Transverse colon (tissue), 4 donors: ENCODE results near the gene EML1. TPM values are rescaled to one million over a fixed set of nuclear protein-coding genes. Genes with fewer than 3 reads are reported as not detected.

Experiments used
- DNase-seq: peaks from one replicate; pipeline ENCODE4 v3.0.0-alpha.2; 2019
- H3K27ac ChIP-seq, 4 donors: fragments of 200-600 bp; sonication (generic); 2 replicates each; pipeline ENCODE4 v1.5.1; 2016 to 2018; ENCODE audit warnings: inconsistent platforms in 4 of 4
- H3K27me3 ChIP-seq: fragments of 200-600 bp; sonication (generic); 2 replicates; pipeline ENCODE4 v1.5.1; 2017; ENCODE audit warnings: inconsistent platforms
- H3K36me3 ChIP-seq, 4 donors: fragments of 200-600 bp; sonication (generic); 2 replicates each; pipeline ENCODE4 v1.5.1; 2017 to 2019; ENCODE audit warnings: inconsistent platforms in 4 of 4
- H3K4me1 ChIP-seq, 4 donors: fragments of 200-600 bp; sonication (generic); 2 replicates each; pipeline ENCODE4 v1.5.1; 2017 to 2020; ENCODE audit warnings: inconsistent platforms in 4 of 4
- H3K4me3 ChIP-seq, 4 donors: fragments of 200-600 bp; sonication (generic); 1 replicate in 1 of 4; 2 replicates in 3 of 4; pipeline versions ENCODE4 v1.5.1 to v1.6.1; 2017 to 2019; ENCODE audit warnings: inconsistent platforms in 4 of 4
- H3K9me3 ChIP-seq, 2 donors: fragments of 200-600 bp; sonication (generic); 2 replicates each; pipeline ENCODE4 v1.5.1; 2017 to 2019; ENCODE audit warnings: inconsistent platforms in 2 of 2
- CTCF ChIP-seq, 5 experiments: fragments of 200-600 bp in 3 of 5; fragments of 450-650 bp in 2 of 5; sonication (generic) in 3 of 5; IDR thresholded peaks; 1 replicate in 2 of 5; 2 replicates in 3 of 5; pipeline ENCODE4 v1.5.1; 2016 to 2017; ENCODE audit warnings: antibody characterized with exemption in 5 of 5, inconsistent platforms in 3 of 5, mild to moderate bottlenecking in 2 of 5, moderate library complexity in 1 of 5
- EP300 ChIP-seq: sonication (generic); formaldehyde crosslinking; IDR thresholded peaks from one replicate; pipeline ENCODE4 v1.6.1; 2017; ENCODE audit warnings: antibody characterized with exemption, low read depth
- POLR2A ChIP-seq: fragments of 450-650 bp; IDR thresholded peaks from one replicate; pipeline ENCODE4 v1.6.1; 2016; ENCODE audit warnings: antibody characterized with exemption, mild to moderate bottlenecking, moderate library complexity
- POLR2AphosphoS5 ChIP-seq, 3 donors: sonication (generic); formaldehyde crosslinking; IDR thresholded peaks; one replicate each; pipeline ENCODE4 v1.6.1; 2016; ENCODE audit warnings: antibody characterized with exemption in 3 of 3
- WGBS, 2 donors: methylation state at CpG; one replicate each; pipeline ENCODE4 v1.1.5; 2018; ENCODE audit warnings: low coverage in 1 of 2; 5-methylcytosine and 5-hydroxymethylcytosine counted together
- in situ Hi-C, 4 donors: fragments of 200-750 bp; cut with MboI; loops; one replicate each; pipeline versions ENCODE4 v1.15.0 to v1.15.1; 2017; ENCODE audit warnings: low sequenced_read_pairs in 3 of 4, low pct_ligation_motif_present in 1 of 4, low pct_unique_long_range_greater_than_20kb in 1 of 4
- intact Hi-C: fragments of 100-400 bp; cut with DNase I; formaldehyde crosslinking; loops from one replicate; pipeline ENCODE4 v1.15.1; 2023; ENCODE audit warnings: low total_unique reads
- total RNA-seq, 4 donors: library from RNA; depleted of rRNA; stranded (reverse); fragments of >200 nt; gene quantifications; one replicate each; pipeline ENCODE4 v1.1.0, GENCODE V29; 2016

Gene EML1
- total RNA-seq, 4 donors from 2014 or later: 16.8 to 59.5 (median 21.9) TPM

GRCh38 chr14:99824776-99825175 lies 31.6 kb downstream of the EML1 start:
- in situ Hi-C loops: no loop called here
- WGBS, 2 donors: 57 to 79% methylated on average over 1 to 2 of the region's 2 CpGs
- intact Hi-C loops: no loop called here
- Histone ChIP-seq H3K4me3 (no peak overlapping the region), H3K36me3 (no peaks in the 10 kb centered on the region), H3K9me3 (no peaks in the 10 kb centered on the region), H3K27me3 (no peaks in the 10 kb centered on the region), H3K27ac (no peak overlapping the region), H3K4me1 (peaks cover 0 to 6% (median 0%) of the 10 kb centered on the region in 4 donors)
- no peak for TF ChIP-seq POLR2A
- no peak for TF ChIP-seq EP300
- TF ChIP-seq CTCF (IDR thresholded peaks at IDR 0.05): no peak
- TF ChIP-seq POLR2AphosphoS5 (IDR thresholded peaks at IDR 0.05): no peak
- no peak for DNase-seq

GRCh38 chr14:99829450-99829849 lies 36.2 kb downstream of the EML1 start:
- Histone ChIP-seq H3K4me3 (no peak overlapping the region), H3K4me1 (no peaks in the 10 kb centered on the region), H3K36me3 (no peaks in the 10 kb centered on the region), H3K27ac (no peak overlapping the region), H3K27me3 (no peaks in the 10 kb centered on the region), H3K9me3 (no peaks in the 10 kb centered on the region)
- WGBS, 2 donors: 38 to 72% methylated on average over 2 of the region's 2 CpGs
- TF ChIP-seq POLR2A (no peak), CTCF (IDR thresholded peaks at IDR 0.05) (no peak), POLR2AphosphoS5 (IDR thresholded peaks at IDR 0.05) (no peak), EP300 (no peak)
- DNase-seq: no peak
- in situ Hi-C loops (no loop called here), intact Hi-C loops (no loop called here)

GRCh38 chr14:99831303-99831702 lies 38.1 kb downstream of the EML1 start:
- 72 to 78% methylated on average over 2 to 5 of the region's 5 CpGs for WGBS, 2 donors
- Histone ChIP-seq H3K27me3 (peaks cover 3% of the 10 kb centered on the region), H3K4me3 (no peak overlapping the region), H3K9me3 (no peaks in the 10 kb centered on the region), H3K27ac (no peak overlapping the region), H3K36me3 (no peaks in the 10 kb centered on the region), H3K4me1 (no peaks in the 10 kb centered on the region)
- intact Hi-C loops: no loop called here
- no peak for DNase-seq
- TF ChIP-seq CTCF (IDR thresholded peaks at IDR 0.05): no peak
- TF ChIP-seq POLR2AphosphoS5 (IDR thresholded peaks at IDR 0.05): no peak
- TF ChIP-seq EP300: no peak
- no peak for TF ChIP-seq POLR2A
- in situ Hi-C loops: no loop called here

GRCh38 chr14:99831903-99832685 lies 38.9 kb downstream of the EML1 start:
- 84 to 88% methylated on average over 3 to 8 of the region's 8 CpGs for WGBS, 2 donors
- no peak for TF ChIP-seq CTCF (IDR thresholded peaks at IDR 0.05)
- TF ChIP-seq POLR2AphosphoS5 (IDR thresholded peaks at IDR 0.05): no peak
- no peak for TF ChIP-seq POLR2A
- no peak for TF ChIP-seq EP300

More at GRCh38 chr14:99831903-99832685, 38.9 kb downstream of the EML1 start:
- no peak for DNase-seq
- H3K36me3 ChIP-seq: no peaks in the 10 kb centered on the region
- H3K27me3 ChIP-seq: peaks cover 8% of the 10 kb centered on the region
- no peaks in the 10 kb centered on the region for H3K9me3 ChIP-seq
- no peaks in the 10 kb centered on the region for H3K4me1 ChIP-seq
- in situ Hi-C loops (no loop called here), intact Hi-C loops (no loop called here)
- no peak overlapping the region for H3K27ac ChIP-seq
- no peak overlapping the region for H3K4me3 ChIP-seq
